ENCODE data around the gene CACNA1B. TPM values are rescaled to one million over a fixed set of nuclear protein-coding genes. Genes with fewer than 3 reads are reported as not detected.
"Not testable (repeated sequence)": the region's sequence is repeated elsewhere in the genome, so short reads cannot be mapped to it uniquely, and the experiment has no call there.

CACNA1B gene
- total RNA-seq, 1 experiment from 2014 or later, result 1.7 TPM

GRCh38 chr9:138085568-138085967 is 208.0 kb downstream of the CACNA1B start:
- no peak overlapping the region for H2AFZ ChIP-seq (ENCODE audit: low read depth, low read length, poor library complexity, severe bottlenecking)
- no peaks in the 10 kb centered on the region for H4K20me1 ChIP-seq (ENCODE audit: insufficient read depth)
- ChIA-PET RAD21 (ENCODE audit: low non-redundant PET in 1 of 2, low total read pairs in 2 of 2, uncharacterized antibody in 2 of 2, unreplicated experiment in 2 of 2) (no interaction called here), CTCF (no interaction called here), POLR2A (no interaction called here)
- no peak for DNase-seq (ENCODE audit: low read depth, low spot score)
- no peaks in the 10 kb centered on the region for H3K27me3 ChIP-seq (ENCODE audit: insufficient read depth, low read length)
- no peaks in the 10 kb centered on the region for H3K79me2 ChIP-seq (ENCODE audit: insufficient read depth, low read length)
- no peak overlapping the region for H3K9ac ChIP-seq (ENCODE audit: low read length)
- no peaks in the 10 kb centered on the region for H3K36me3 ChIP-seq (ENCODE audit: control insufficient read depth in 1 of 2, insufficient read depth in 2 of 2, low read length in 2 of 2)
- H3K27ac ChIP-seq (ENCODE audit: low read depth, low read length), result no peak overlapping the region
- H3K4me3 ChIP-seq (replicated peaks in 1 of 2; ENCODE audit: low read depth in 1 of 2, low read length in 2 of 2), result no peak overlapping the region
- H3K4me1 ChIP-seq (ENCODE audit: control insufficient read depth in 1 of 2, insufficient read depth in 2 of 2, low read length in 2 of 2), result no peaks in the 10 kb centered on the region
- intact Hi-C loops (cut with micrococcal nuclease), result loop anchor here (10.0 kb wide), 1 partner anchor 161 kb away; no protein-coding TSS in a partner anchor
- ATAC-seq, result no peak
- TF ChIP-seq MAX (IDR thresholded peaks at IDR 0.05) (no peak), TCF7L2 (IDR thresholded peaks at IDR 0.05; ENCODE audit: borderline replicate concordance, extremely low read depth, insufficient read depth, insufficient read length) (no peak), CEBPB (IDR thresholded peaks at IDR 0.05; ENCODE audit: low read depth) (no peak), EZH2phosphoT487 (IDR thresholded peaks at IDR 0.05; ENCODE audit: borderline replicate concordance) (no peak), POLR2A (IDR thresholded peaks at IDR 0.05; ENCODE audit: borderline replicate concordance, extremely low read depth, insufficient read depth, insufficient read length) (no peak), YY1 (IDR thresholded peaks at IDR 0.05; ENCODE audit: extremely low read depth, insufficient replicate concordance, low read depth, low read length) (no peak), CBX3 (IDR thresholded peaks at IDR 0.05; ENCODE audit: low read depth) (no peak), POLR2AphosphoS5 (IDR thresholded peaks at IDR 0.05; ENCODE audit: low read depth, low read length) (no peak), JUND (IDR thresholded peaks at IDR 0.05) (no peak), RAD21 (IDR thresholded peaks at IDR 0.05; ENCODE audit: low read depth) (no peak), SRF (IDR thresholded peaks at IDR 0.05; ENCODE audit: low read depth) (no peak), ATF3 (IDR thresholded peaks at IDR 0.05) (no peak), EZH2 (IDR thresholded peaks at IDR 0.05) (no peak), EGR1 (IDR thresholded peaks at IDR 0.05; ENCODE audit: low read depth) (no peak)
- TF ChIP-seq, protein P1, sequence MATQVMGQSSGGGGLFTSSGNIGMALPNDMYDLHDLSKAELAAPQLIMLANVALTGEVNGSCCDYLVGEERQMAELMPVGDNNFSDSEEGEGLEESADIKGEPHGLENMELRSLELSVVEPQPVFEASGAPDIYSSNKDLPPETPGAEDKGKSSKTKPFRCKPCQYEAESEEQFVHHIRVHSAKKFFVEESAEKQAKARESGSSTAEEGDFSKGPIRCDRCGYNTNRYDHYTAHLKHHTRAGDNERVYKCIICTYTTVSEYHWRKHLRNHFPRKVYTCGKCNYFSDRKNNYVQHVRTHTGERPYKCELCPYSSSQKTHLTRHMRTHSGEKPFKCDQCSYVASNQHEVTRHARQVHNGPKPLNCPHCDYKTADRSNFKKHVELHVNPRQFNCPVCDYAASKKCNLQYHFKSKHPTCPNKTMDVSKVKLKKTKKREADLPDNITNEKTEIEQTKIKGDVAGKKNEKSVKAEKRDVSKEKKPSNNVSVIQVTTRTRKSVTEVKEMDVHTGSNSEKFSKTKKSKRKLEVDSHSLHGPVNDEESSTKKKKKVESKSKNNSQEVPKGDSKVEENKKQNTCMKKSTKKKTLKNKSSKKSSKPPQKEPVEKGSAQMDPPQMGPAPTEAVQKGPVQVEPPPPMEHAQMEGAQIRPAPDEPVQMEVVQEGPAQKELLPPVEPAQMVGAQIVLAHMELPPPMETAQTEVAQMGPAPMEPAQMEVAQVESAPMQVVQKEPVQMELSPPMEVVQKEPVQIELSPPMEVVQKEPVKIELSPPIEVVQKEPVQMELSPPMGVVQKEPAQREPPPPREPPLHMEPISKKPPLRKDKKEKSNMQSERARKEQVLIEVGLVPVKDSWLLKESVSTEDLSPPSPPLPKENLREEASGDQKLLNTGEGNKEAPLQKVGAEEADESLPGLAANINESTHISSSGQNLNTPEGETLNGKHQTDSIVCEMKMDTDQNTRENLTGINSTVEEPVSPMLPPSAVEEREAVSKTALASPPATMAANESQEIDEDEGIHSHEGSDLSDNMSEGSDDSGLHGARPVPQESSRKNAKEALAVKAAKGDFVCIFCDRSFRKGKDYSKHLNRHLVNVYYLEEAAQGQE (IDR thresholded peaks at IDR 0.05; ENCODE audit: low read depth), result no peak
- H3K9me3 ChIP-seq (ENCODE audit: control insufficient read depth in 1 of 2, insufficient read depth in 1 of 2, low read depth in 1 of 2, low read length in 2 of 2), result peaks cover 4 to 15% of the 10 kb centered on the region in 2 experiments; a peak in 3 of 4 replicates
- no peak overlapping the region for H3K4me2 ChIP-seq (ENCODE audit: low read length)
- no TSS peak for BruUV-seq (replicated peaks)
- no peaks in the 10 kb centered on the region for H3K9me2 ChIP-seq (ENCODE audit: insufficient read depth)

DNA sequence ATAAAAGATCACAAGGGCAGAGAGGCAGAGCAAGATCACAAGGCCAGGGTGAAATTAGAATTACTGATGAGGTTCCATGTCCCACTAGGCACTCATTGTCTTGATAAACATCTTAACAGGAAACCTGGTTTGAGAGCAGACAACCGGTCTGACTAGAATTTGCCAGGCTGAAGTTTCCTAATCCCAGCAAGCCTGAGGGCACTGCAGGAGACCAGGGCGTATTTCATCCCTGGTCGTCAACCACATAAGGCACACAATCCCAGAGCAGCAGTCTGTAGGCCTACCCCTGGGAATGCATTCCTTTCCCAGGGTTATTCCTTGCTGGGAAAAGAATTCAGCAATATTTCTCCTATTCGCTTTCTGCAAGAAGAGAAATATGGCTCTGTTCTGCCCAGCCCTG is 214.5 kb downstream of the CACNA1B start:
- POLR2A ChIA-PET; DNase-seq (ENCODE audit: low read depth, low spot score); H3K4me3 ChIP-seq (replicated peaks in 1 of 2; ENCODE audit: low read depth in 1 of 2, low read length in 2 of 2); H3K9ac ChIP-seq (ENCODE audit: low read length); RAD21 ChIA-PET (ENCODE audit: low non-redundant PET in 1 of 2, low total read pairs in 2 of 2, uncharacterized antibody in 2 of 2, unreplicated experiment in 2 of 2); H4K20me1 ChIP-seq (ENCODE audit: insufficient read depth); intact Hi-C loops (cut with micrococcal nuclease); H3K4me1 ChIP-seq (ENCODE audit: control insufficient read depth in 1 of 2, insufficient read depth in 2 of 2, low read length in 2 of 2); ATAC-seq; H2AFZ ChIP-seq (ENCODE audit: low read depth, low read length, poor library complexity, severe bottlenecking); H3K9me2 ChIP-seq (ENCODE audit: insufficient read depth); H3K27ac ChIP-seq (ENCODE audit: low read depth, low read length); BruUV-seq (replicated peaks); H3K36me3 ChIP-seq (ENCODE audit: control insufficient read depth in 1 of 2, insufficient read depth in 2 of 2, low read length in 2 of 2); CTCF ChIA-PET; H3K4me2 ChIP-seq (ENCODE audit: low read length); H3K79me2 ChIP-seq (ENCODE audit: insufficient read depth, low read length); H3K27me3 ChIP-seq (ENCODE audit: insufficient read depth, low read length); H3K9me3 ChIP-seq (ENCODE audit: control insufficient read depth in 1 of 2, insufficient read depth in 1 of 2, low read depth in 1 of 2, low read length in 2 of 2): not testable (repeated sequence)
